ENCODE measurements around the gene FOXI1. TPM values are rescaled to one million over a fixed set of nuclear protein-coding genes. Genes with fewer than 3 reads are reported as not detected.

Gene FOXI1
- total RNA-seq, 4 donors from 2014 or later = 2.4 to 4.9 (median 3.9) TPM

DNA sequence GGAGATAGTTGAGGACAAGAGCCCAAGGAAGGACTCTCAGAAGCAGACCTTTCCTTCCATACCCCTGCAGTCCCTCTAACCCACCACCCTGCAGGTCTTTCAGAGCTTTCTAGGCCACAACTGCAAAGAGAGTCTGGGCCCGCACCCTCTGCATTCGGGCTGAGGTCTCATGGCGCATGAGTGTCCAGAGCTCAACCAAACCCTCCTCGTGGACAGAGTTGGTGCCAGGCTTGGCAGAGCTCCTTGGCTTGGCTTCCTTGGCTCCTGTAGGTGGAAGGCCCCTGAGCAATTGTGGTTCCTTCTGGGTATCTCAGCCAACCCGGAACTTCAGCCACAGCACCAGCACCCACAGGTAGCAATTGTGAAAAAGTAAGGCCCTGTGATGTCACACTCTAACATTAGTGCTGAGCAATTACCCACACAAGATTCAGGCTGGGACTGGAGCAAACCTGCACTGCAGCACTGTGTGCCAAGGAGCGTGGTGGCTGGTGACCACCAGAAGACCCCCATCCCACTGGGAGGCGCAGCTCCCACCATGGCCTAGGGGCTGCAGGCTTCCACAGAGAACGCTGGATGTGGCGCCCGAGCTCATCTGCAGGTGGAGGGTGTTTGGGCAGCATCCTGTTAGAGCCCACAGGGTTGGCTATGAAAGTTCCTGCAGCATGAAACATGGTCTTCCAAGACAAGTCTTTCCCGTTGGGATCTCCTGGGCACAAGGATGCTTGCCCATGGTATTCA, 38.8 kb downstream of the FOXI1 start:
- no peaks in the 10 kb centered on the region for H3K4me1 ChIP-seq
- no peaks in the 10 kb centered on the region for H3K36me3 ChIP-seq
- DNase-seq (ENCODE audit: low spot score in 2 of 2) = no peak
- no peaks in the 10 kb centered on the region for H3K27me3 ChIP-seq
- no peaks in the 10 kb centered on the region for H3K9me3 ChIP-seq
- no peak overlapping the region for H3K27ac ChIP-seq
- no peak overlapping the region for H3K4me3 ChIP-seq
- WGBS = 81% methylated on average over 5 of the region's 11 CpGs
- no peak for TF ChIP-seq POLR2AphosphoS5 (IDR thresholded peaks at IDR 0.05)
- TF ChIP-seq EP300 (IDR thresholded peaks at IDR 0.05) = no peak
- TF ChIP-seq, protein P1, sequence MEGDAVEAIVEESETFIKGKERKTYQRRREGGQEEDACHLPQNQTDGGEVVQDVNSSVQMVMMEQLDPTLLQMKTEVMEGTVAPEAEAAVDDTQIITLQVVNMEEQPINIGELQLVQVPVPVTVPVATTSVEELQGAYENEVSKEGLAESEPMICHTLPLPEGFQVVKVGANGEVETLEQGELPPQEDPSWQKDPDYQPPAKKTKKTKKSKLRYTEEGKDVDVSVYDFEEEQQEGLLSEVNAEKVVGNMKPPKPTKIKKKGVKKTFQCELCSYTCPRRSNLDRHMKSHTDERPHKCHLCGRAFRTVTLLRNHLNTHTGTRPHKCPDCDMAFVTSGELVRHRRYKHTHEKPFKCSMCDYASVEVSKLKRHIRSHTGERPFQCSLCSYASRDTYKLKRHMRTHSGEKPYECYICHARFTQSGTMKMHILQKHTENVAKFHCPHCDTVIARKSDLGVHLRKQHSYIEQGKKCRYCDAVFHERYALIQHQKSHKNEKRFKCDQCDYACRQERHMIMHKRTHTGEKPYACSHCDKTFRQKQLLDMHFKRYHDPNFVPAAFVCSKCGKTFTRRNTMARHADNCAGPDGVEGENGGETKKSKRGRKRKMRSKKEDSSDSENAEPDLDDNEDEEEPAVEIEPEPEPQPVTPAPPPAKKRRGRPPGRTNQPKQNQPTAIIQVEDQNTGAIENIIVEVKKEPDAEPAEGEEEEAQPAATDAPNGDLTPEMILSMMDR (IDR thresholded peaks at IDR 0.05) = no peak
- no peak for TF ChIP-seq POLR2A (IDR thresholded peaks at IDR 0.05)

- H3K4me1 ChIP-seq = no peaks in the 10 kb centered on the region
- H3K27ac ChIP-seq = no peak overlapping the region
- no peaks in the 10 kb centered on the region for H3K27me3 ChIP-seq
- DNase-seq (ENCODE audit: low spot score in 2 of 2) = no peak
- H3K36me3 ChIP-seq = no peaks in the 10 kb centered on the region
- TF ChIP-seq, protein P1 (IDR thresholded peaks at IDR 0.05) = no peak
- TF ChIP-seq EP300 (IDR thresholded peaks at IDR 0.05) = no peak
- TF ChIP-seq POLR2A (IDR thresholded peaks at IDR 0.05) = no peak
- TF ChIP-seq POLR2AphosphoS5 (IDR thresholded peaks at IDR 0.05) = no peak
- no peak overlapping the region for H3K4me3 ChIP-seq
- 85% methylated on average over 4 of the region's 4 CpGs for WGBS
- H3K9me3 ChIP-seq = no peaks in the 10 kb centered on the region
These were observed 39.8 kb downstream of the FOXI1 start for GRCh38 chr5:170145462-170145861.

- 89% methylated on average over 12 of the region's 12 CpGs for WGBS
- no peak overlapping the region for H3K4me3 ChIP-seq
- TF ChIP-seq, protein P1 (IDR thresholded peaks at IDR 0.05) = no peak
- TF ChIP-seq POLR2A (IDR thresholded peaks at IDR 0.05) = no peak
- no peak for TF ChIP-seq POLR2AphosphoS5 (IDR thresholded peaks at IDR 0.05)
- no peak for TF ChIP-seq EP300 (IDR thresholded peaks at IDR 0.05)
- no peaks in the 10 kb centered on the region for H3K36me3 ChIP-seq
- DNase-seq (ENCODE audit: low spot score in 2 of 2) = no peak
- H3K9me3 ChIP-seq = no peaks in the 10 kb centered on the region
- H3K27me3 ChIP-seq = no peaks in the 10 kb centered on the region
- no peak overlapping the region for H3K27ac ChIP-seq
- H3K4me1 ChIP-seq = peaks cover 5% of the 10 kb centered on the region
These were observed 41.5 kb downstream of the FOXI1 start for GRCh38 chr5:170147051-170147752.

- WGBS = 77% methylated on average over 4 of the region's 4 CpGs
- H3K27ac ChIP-seq = no peak overlapping the region
These were observed 42.1 kb downstream of the FOXI1 start for GRCh38 chr5:170147753-170148264.

More at GRCh38 chr5:170147753-170148264, 42.1 kb downstream of the FOXI1 start:
- Histone ChIP-seq H3K27me3 (no peaks in the 10 kb centered on the region), H3K4me3 (no peak overlapping the region), H3K36me3 (no peaks in the 10 kb centered on the region), H3K4me1 (peaks cover 5% of the 10 kb centered on the region), H3K9me3 (no peaks in the 10 kb centered on the region)
- no peak for DNase-seq (ENCODE audit: low spot score in 2 of 2)
- no peak for TF ChIP-seq EP300 (IDR thresholded peaks at IDR 0.05)
- TF ChIP-seq, protein P1 (IDR thresholded peaks at IDR 0.05) = no peak
- TF ChIP-seq POLR2A (IDR thresholded peaks at IDR 0.05) = no peak
- no peak for TF ChIP-seq POLR2AphosphoS5 (IDR thresholded peaks at IDR 0.05)

Data from suprapubic skin (tissue), 4 donors.